Stomach (tissue), 9 donors: Measurements from ENCODE around the gene DTNBP1. TPM values are rescaled to one million over a fixed set of nuclear protein-coding genes. Genes with fewer than 3 reads are reported as not detected.
A peak's percentile ranks its signal among the peaks of the same experiment; 100 is the strongest.

Experiments used
- DNase-seq, 2 donors: peaks; one replicate each; pipeline versions ENCODE4 v3.0.0 to v3.0.0-alpha.2; 2013 to 2019
- H3K27ac ChIP-seq, 5 donors: fragments of 200-600 bp in 4 of 5; sonication (generic) in 4 of 5; one replicate each; pipeline ENCODE4 v1.5.1; 2013 to 2019; ENCODE audit warnings: mild to moderate bottlenecking in 1 of 5, moderate library complexity in 1 of 5
- H3K27me3 ChIP-seq, 3 donors: fragments of 200-600 bp; sonication (generic); one replicate each; pipeline ENCODE4 v1.5.1; 2017 to 2019; ENCODE audit warnings: mixed run types in 1 of 3
- H3K36me3 ChIP-seq, 4 donors: fragments of 200-600 bp; sonication (generic); 1 replicate in 3 of 4; 2 replicates in 1 of 4; pipeline ENCODE4 v1.5.1; 2016 to 2019
- H3K4me1 ChIP-seq, 4 donors: fragments of 200-600 bp; sonication (generic); one replicate each; pipeline ENCODE4 v1.5.1; 2016 to 2019
- H3K4me3 ChIP-seq, 4 donors: fragments of 200-600 bp; sonication (generic) in 3 of 4; one replicate each; pipeline ENCODE4 v1.5.1; 2016 to 2019; ENCODE audit warnings: mild to moderate bottlenecking in 1 of 4
- H3K9me3 ChIP-seq, 4 donors: fragments of 200-600 bp; sonication (generic); one replicate each; pipeline ENCODE4 v1.5.1; 2016 to 2019
- CTCF ChIP-seq, 7 experiments: fragments of 450-650 bp in 4 of 7; fragments of 200-600 bp in 3 of 7; sonication (generic) in 3 of 7; IDR thresholded peaks; one replicate each; pipeline ENCODE4 v1.5.1; 2016 to 2019; ENCODE audit warnings: antibody characterized with exemption in 7 of 7, control low read depth in 2 of 7, mild to moderate bottlenecking in 1 of 7
- EP300 ChIP-seq: sonication (generic); formaldehyde crosslinking; IDR thresholded peaks from one replicate; pipeline ENCODE4 v1.6.1; 2017; ENCODE audit warnings: antibody characterized with exemption
- POLR2A ChIP-seq, 4 donors: fragments of 450-650 bp; IDR thresholded peaks; one replicate each; pipeline ENCODE4 v1.6.1; 2016; ENCODE audit warnings: antibody characterized with exemption in 4 of 4, control low read depth in 2 of 4, mild to moderate bottlenecking in 1 of 4, moderate library complexity in 1 of 4
- POLR2AphosphoS5 ChIP-seq, 3 donors: sonication (generic); formaldehyde crosslinking; IDR thresholded peaks; one replicate each; pipeline ENCODE4 v1.6.1; 2016; ENCODE audit warnings: antibody characterized with exemption in 3 of 3
- WGBS, 5 donors: extraction: QIAGEN DNeasy Blood & Tissue Kit in 3 of 5; methylation state at CpG; one replicate each; pipeline versions ENCODE4 v1.1.5 to v1.1.7; 2013 to 2018; 5-methylcytosine and 5-hydroxymethylcytosine counted together
- intact Hi-C: fragments of 100-400 bp; cut with DNase I; formaldehyde crosslinking; loops from one replicate; pipeline ENCODE4 v1.15.1; 2023; ENCODE audit warnings: low total_unique reads
- polyA plus RNA-seq, 3 donors: library from polyadenylated mRNA; stranded (reverse); fragments of 200-250 nt; gene quantifications; one replicate each; pipeline ENCODE4 v1.2.3, GENCODE V29; 2013
- total RNA-seq, 5 donors: library from RNA; depleted of rRNA; stranded (reverse); fragments of >200 nt; gene quantifications; one replicate each; pipeline versions ENCODE4 v1.1.0 to v1.2.3, GENCODE V29; 2014 to 2016
- donor health status: healthy with polysubstance abuse.
- donor health status: Bipolar disorder and iron deficiency.
- donor health status: healthy.

Gene DTNBP1
- total and polyA plus RNA-seq, 8 donors: 4.1 to 68.7 (median 12.0) TPM

- Histone ChIP-seq H3K4me1 (peaks cover 0 to 22% (median 8%) of the 10 kb centered on the region in 4 donors), H3K27me3 (no peaks in the 10 kb centered on the region), H3K4me3 (no peak overlapping the region), H3K27ac (no peak overlapping the region), H3K36me3 (no peaks in the 10 kb centered on the region), H3K9me3 (no peaks in the 10 kb centered on the region)
- intact Hi-C loops: no loop called here
- DNase-seq: no peak
- no peak for TF ChIP-seq POLR2AphosphoS5 (IDR thresholded peaks at IDR 0.05)
- TF ChIP-seq EP300: no peak
- TF ChIP-seq CTCF (IDR thresholded peaks at IDR 0.05): no peak
- TF ChIP-seq POLR2A (IDR thresholded peaks at IDR 0.05): no peak
- 93 to 100% (median 98%) methylated on average over 4 of the region's 4 CpGs for WGBS, 5 donors
Observed at GRCh38 chr6:15553736-15554294, 109.0 kb downstream of the DTNBP1 start.

- H3K9me3 ChIP-seq: no peaks in the 10 kb centered on the region
- TF ChIP-seq POLR2A (IDR thresholded peaks at IDR 0.05): no peak
- TF ChIP-seq POLR2AphosphoS5 (IDR thresholded peaks at IDR 0.05): no peak
- TF ChIP-seq CTCF (IDR thresholded peaks at IDR 0.05): no peak
- no peak for TF ChIP-seq EP300
- H3K4me1 ChIP-seq: peaks cover 0 to 22% (median 8%) of the 10 kb centered on the region in 4 donors
- no peak for DNase-seq
- no peak overlapping the region for H3K27ac ChIP-seq
- H3K4me3 ChIP-seq: no peak overlapping the region
- no peaks in the 10 kb centered on the region for H3K27me3 ChIP-seq
- 88 to 98% (median 95%) methylated on average over 2 of the region's 2 CpGs for WGBS, 5 donors
- no peaks in the 10 kb centered on the region for H3K36me3 ChIP-seq
- intact Hi-C loops: no loop called here
Observed at GRCh38 chr6:15553031-15553430, 109.8 kb downstream of the DTNBP1 start.

DNA sequence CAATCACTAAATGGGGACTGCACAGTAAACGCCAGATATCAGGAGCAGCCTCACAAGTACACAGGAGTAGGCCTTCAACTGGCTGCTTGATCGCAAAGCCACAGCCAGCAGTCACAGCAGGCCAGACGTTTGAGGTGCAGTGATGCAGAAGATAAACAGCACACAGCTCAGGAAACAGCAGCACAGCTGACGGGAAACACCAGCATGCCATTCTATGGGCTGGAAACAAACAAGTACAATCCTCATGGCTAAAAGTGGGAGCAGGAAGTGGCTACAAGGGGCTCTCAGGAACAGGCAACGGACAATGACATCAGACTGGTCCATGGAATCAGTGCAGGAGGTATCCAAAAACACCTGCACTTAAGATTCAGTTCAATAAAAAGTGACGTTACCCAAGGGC is 111.0 kb downstream of the DTNBP1 start:
- Histone ChIP-seq H3K4me1 (peaks cover 0 to 33% (median 12%) of the 10 kb centered on the region in 4 donors), H3K27me3 (no peaks in the 10 kb centered on the region), H3K27ac (peak overlapping the region in 1 of 5 donors; percentile 15), H3K9me3 (no peaks in the 10 kb centered on the region), H3K36me3 (no peaks in the 10 kb centered on the region), H3K4me3 (no peak overlapping the region)
- DNase-seq: peak in 1 of 2 donors; percentile 70
- TF ChIP-seq POLR2AphosphoS5 (IDR thresholded peaks at IDR 0.05) (no peak), CTCF (IDR thresholded peaks at IDR 0.05) (no peak), POLR2A (IDR thresholded peaks at IDR 0.05) (no peak), EP300 (no peak)
- intact Hi-C loops: no loop called here
- 61 to 73% (median 69%) methylated on average over 6 of the region's 6 CpGs for WGBS, 5 donors

DNA sequence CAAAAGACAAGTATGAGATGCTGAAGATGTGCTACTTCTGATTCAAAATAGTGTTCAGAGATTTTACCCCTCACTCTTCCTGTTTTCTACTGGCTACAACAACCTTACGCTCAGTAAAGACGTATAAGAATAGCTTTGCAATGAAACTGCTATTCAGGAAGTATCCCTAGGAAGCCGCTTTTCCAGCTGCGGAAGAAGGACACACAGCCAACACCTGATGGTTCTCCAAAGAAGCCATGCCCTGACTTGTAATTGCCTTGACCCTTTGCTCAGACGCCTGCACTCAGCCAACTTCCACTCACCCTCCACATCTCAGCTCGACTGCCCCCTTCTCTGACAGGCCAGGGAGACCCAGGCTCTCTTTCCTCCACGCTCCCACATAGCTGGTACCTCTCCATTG is 111.6 kb downstream of the DTNBP1 start:
- intact Hi-C loops: no loop called here
- no peaks in the 10 kb centered on the region for H3K36me3 ChIP-seq
- DNase-seq: no peak
- peaks cover 0 to 37% (median 14%) of the 10 kb centered on the region in 4 donors for H3K4me1 ChIP-seq
- TF ChIP-seq POLR2AphosphoS5 (IDR thresholded peaks at IDR 0.05): no peak
- no peak for TF ChIP-seq CTCF (IDR thresholded peaks at IDR 0.05)
- no peak for TF ChIP-seq EP300
- no peak for TF ChIP-seq POLR2A (IDR thresholded peaks at IDR 0.05)
- H3K27me3 ChIP-seq: no peaks in the 10 kb centered on the region
- H3K4me3 ChIP-seq: no peak overlapping the region
- WGBS, 5 donors: 86 to 93% (median 90%) methylated on average over 7 of the region's 7 CpGs
- peak overlapping the region in 1 of 5 donors; percentile 15 for H3K27ac ChIP-seq
- H3K9me3 ChIP-seq: no peaks in the 10 kb centered on the region
